Thoracic aorta endothelial cell (primary cell): ENCODE measurements around the gene PCDHA9. TPM values are rescaled to one million over a fixed set of nuclear protein-coding genes. Genes with fewer than 3 reads are reported as not detected.

ENCODE experiments used
- total RNA-seq: library from RNA; depleted of rRNA; stranded (reverse); fragments of >200 nt; gene quantifications from 2 replicates; pipeline ENCODE4 v1.2.3, GENCODE V29; 2012

PCDHA9 gene
- total RNA-seq, 1 donor: 0.07 TPM

Other genes with a start within 250 kb of the PCDHA9 start
- 0.14 and 0.40 TPM in 2 replicates for gene CD14, start 215.2 kb upstream of the PCDHA9 start, total RNA-seq
- 21.3 and 49.0 TPM in 2 replicates for gene TMCO6, start 208.9 kb upstream of the PCDHA9 start, total RNA-seq
- gene NDUFA2, start 200.8 kb upstream of the PCDHA9 start, total RNA-seq: 30.3 and 31.0 TPM in 2 replicates
- 105 and 117 TPM in 2 replicates for gene IK, start 200.6 kb upstream of the PCDHA9 start, total RNA-seq
- gene WDR55, start 183.5 kb upstream of the PCDHA9 start, total RNA-seq: 25.3 and 26.6 TPM in 2 replicates
- 0.43 and 0.53 TPM in 2 replicates for gene DND1, start 174.8 kb upstream of the PCDHA9 start, total RNA-seq
- gene HARS1, start 157.0 kb upstream of the PCDHA9 start, total RNA-seq: 72.0 and 73.0 TPM in 2 replicates
- 33.2 and 34.8 TPM in 2 replicates for gene HARS2, start 156.9 kb upstream of the PCDHA9 start, total RNA-seq
- 33.0 and 40.3 TPM in 2 replicates for gene ZMAT2, start 147.9 kb upstream of the PCDHA9 start, total RNA-seq
- not detected in 2 replicates for gene PCDHA1, start 62.2 kb upstream of the PCDHA9 start, total RNA-seq
- under 0.01 TPM in 1 of 2 replicates, not detected in the other for gene PCDHA2, start 53.5 kb upstream of the PCDHA9 start, total RNA-seq
- 0.13 and 0.14 TPM in 2 replicates for gene PCDHA3, start 47.3 kb upstream of the PCDHA9 start, total RNA-seq
- 0.22 and 0.27 TPM in 2 replicates for gene PCDHA4, start 41.3 kb upstream of the PCDHA9 start, total RNA-seq
- gene PCDHA5, start 26.8 kb upstream of the PCDHA9 start, total RNA-seq: under 0.01 and 0.07 TPM in 2 replicates
- gene PCDHA6, start 20.4 kb upstream of the PCDHA9 start, total RNA-seq: 0.13 and 0.22 TPM in 2 replicates
- 0.07 and 0.40 TPM in 2 replicates for gene PCDHA7, start 14.1 kb upstream of the PCDHA9 start, total RNA-seq
- gene PCDHA8, start 7.2 kb upstream of the PCDHA9 start, total RNA-seq: under 0.01 TPM in 2 replicates
- gene PCDHA10, start 7.5 kb downstream of the PCDHA9 start, total RNA-seq: 0.07 and 0.27 TPM in 2 replicates
- under 0.01 TPM in 1 of 2 replicates, not detected in the other for gene PCDHA11, start 20.6 kb downstream of the PCDHA9 start, total RNA-seq
- under 0.01 TPM in 1 of 2 replicates, not detected in the other for gene PCDHA12, start 26.9 kb downstream of the PCDHA9 start, total RNA-seq
- not detected in 2 replicates for gene PCDHA13, start 33.7 kb downstream of the PCDHA9 start, total RNA-seq
- under 0.01 TPM in 1 of 2 replicates, not detected in the other for gene PCDHAC1, start 77.9 kb downstream of the PCDHA9 start, total RNA-seq
- gene PCDHAC2, start 118.1 kb downstream of the PCDHA9 start, total RNA-seq: 1.8 and 3.3 TPM in 2 replicates
- not detected in 2 replicates for gene PCDHB1, start 203.0 kb downstream of the PCDHA9 start, total RNA-seq
- gene PCDHB2, start 246.2 kb downstream of the PCDHA9 start, total RNA-seq: 0.66 and 0.72 TPM in 2 replicates